Measurements from ENCODE around the gene KASH5. TPM values are rescaled to one million over a fixed set of nuclear protein-coding genes. Genes with fewer than 3 reads are reported as not detected.

The KASH5 gene
- total RNA-seq, 2 experiments from 2014 or later = 0.95 TPM; not detected in 1

- no peak for DNase-seq
- TF ChIP-seq, protein P1, sequence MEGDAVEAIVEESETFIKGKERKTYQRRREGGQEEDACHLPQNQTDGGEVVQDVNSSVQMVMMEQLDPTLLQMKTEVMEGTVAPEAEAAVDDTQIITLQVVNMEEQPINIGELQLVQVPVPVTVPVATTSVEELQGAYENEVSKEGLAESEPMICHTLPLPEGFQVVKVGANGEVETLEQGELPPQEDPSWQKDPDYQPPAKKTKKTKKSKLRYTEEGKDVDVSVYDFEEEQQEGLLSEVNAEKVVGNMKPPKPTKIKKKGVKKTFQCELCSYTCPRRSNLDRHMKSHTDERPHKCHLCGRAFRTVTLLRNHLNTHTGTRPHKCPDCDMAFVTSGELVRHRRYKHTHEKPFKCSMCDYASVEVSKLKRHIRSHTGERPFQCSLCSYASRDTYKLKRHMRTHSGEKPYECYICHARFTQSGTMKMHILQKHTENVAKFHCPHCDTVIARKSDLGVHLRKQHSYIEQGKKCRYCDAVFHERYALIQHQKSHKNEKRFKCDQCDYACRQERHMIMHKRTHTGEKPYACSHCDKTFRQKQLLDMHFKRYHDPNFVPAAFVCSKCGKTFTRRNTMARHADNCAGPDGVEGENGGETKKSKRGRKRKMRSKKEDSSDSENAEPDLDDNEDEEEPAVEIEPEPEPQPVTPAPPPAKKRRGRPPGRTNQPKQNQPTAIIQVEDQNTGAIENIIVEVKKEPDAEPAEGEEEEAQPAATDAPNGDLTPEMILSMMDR (IDR thresholded peaks at IDR 0.05) = no peak
- intact Hi-C loops (cut with micrococcal nuclease) = no loop called here
- H3K27ac Mint-ChIP-seq = no peak overlapping the region
- no peak for ATAC-seq
- H3K27me3 Mint-ChIP-seq = no peaks in the 10 kb centered on the region
- H3K4me3 Mint-ChIP-seq = no peak overlapping the region
- H3K9me3 Mint-ChIP-seq = no peaks in the 10 kb centered on the region
- ChIA-PET POLR2A (no interaction called here), CTCF (no interaction called here)
- peaks cover 13% of the 10 kb centered on the region for H3K36me3 Mint-ChIP-seq (ENCODE audit: low read depth)
- H3K4me1 Mint-ChIP-seq (ENCODE audit: low read depth) = peaks cover 4% of the 10 kb centered on the region
Measured at GRCh38 chr19:49461656-49462055, 73.6 kb downstream of the KASH5 start.

DNA sequence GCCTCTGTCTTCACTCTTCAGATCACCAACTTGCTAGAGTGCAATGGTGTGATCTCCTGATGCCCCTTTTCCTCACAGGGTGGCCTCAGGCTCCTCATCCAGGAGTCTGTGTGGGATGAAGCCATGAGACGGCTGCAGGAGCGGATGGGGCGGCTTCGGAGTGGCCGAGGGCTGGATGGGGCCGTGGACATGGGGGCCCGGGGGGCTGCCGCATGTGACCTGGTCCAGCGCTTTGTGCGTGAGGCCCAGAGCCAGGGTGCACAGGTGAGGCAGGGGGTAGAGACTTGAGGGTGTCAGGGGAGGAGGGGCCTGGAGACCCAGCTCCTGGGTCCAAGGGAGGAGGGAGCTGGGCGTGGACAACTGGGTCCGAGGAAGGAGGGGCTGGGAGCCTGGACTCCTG is 74.4 kb downstream of the KASH5 start:
- H3K27me3 Mint-ChIP-seq = no peaks in the 10 kb centered on the region
- no peak overlapping the region for H3K4me3 Mint-ChIP-seq
- no peaks in the 10 kb centered on the region for H3K9me3 Mint-ChIP-seq
- no peak for ATAC-seq
- H3K4me1 Mint-ChIP-seq (ENCODE audit: low read depth) = no peaks in the 10 kb centered on the region
- peaks cover 10% of the 10 kb centered on the region for H3K36me3 Mint-ChIP-seq (ENCODE audit: low read depth)
- POLR2A ChIA-PET = no interaction called here
- TF ChIP-seq, protein P1 (IDR thresholded peaks at IDR 0.05) = no peak
- H3K27ac Mint-ChIP-seq = no peak overlapping the region
- DNase-seq = no peak
- intact Hi-C loops (cut with micrococcal nuclease) = no loop called here
- CTCF ChIA-PET = no interaction called here

DNA sequence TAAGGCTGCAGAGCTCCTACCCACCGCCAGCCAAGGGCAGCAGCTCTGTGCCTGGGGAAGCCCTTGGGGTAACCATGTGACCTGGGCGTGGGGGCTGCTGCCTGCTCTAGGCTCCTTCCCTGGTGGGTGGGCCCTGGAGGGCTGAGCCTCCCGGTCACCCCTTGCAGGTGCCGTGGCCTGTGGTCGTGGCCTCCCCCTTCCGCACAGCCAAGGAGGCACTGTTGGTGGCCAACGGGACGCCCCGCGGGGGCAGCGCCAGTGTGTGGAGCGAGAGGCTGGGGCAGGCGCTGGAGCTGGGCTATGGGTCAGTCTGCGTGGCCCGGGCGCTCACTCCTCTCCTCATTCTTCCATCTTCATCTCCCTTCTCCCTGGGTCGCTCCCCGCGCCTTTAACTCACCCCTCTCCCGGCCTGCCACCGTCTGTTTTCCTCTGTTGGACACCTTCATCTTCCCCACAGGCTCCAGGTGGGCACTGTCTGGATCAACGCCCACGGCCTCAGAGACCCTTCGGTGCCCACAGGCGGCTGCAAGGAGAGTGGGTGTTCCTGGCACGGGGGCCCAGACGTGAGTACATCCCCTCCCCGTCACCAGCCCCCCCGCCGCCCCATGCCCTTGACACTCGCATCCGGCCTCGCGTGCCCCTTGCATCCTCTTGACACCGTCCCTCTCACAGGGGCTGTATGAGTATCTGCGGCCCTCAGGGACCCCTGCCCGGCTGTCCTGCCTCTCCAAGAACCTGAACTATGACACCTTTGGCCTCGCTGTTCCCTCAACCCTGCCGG is 76.1 kb downstream of the KASH5 start:
- ATAC-seq (no peak), DNase-seq (no peak)
- no peaks in the 10 kb centered on the region for H3K9me3 Mint-ChIP-seq
- ChIA-PET CTCF (no interaction called here), POLR2A (interaction anchor here (1.2 kb wide), 1 partner anchor 11 kb away, joined by 3 read pairs; no protein-coding TSS in a partner anchor)
- TF ChIP-seq, protein P1 (IDR thresholded peaks at IDR 0.05) = no peak
- H3K4me3 Mint-ChIP-seq = no peak overlapping the region
- H3K27me3 Mint-ChIP-seq = no peaks in the 10 kb centered on the region
- peaks cover 16% of the 10 kb centered on the region for H3K36me3 Mint-ChIP-seq (ENCODE audit: low read depth)
- intact Hi-C loops (cut with micrococcal nuclease) = no loop called here
- H3K27ac Mint-ChIP-seq = no peak overlapping the region
- H3K4me1 Mint-ChIP-seq (ENCODE audit: low read depth) = peaks cover 9% of the 10 kb centered on the region

DNA sequence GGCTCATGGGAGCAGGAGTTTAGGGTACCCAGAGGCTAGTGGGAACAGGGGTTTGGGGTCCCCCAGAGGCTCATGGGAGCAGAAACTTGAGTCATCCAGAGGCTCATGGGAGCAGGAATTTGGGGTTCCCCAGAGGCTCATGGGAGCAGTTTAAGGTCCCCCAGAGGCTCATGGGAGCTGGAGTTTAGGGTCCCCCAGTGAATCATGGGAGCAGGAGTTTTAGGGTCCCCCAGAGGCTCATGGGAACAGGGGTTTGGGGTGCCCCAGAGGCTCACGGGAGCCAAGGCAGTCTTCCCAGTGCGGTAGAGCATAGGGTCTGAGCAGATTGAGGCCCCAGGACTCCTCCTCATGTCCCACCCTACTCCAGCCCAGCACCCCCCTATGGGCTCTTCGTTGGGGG is 77.3 kb downstream of the KASH5 start:
- Mint-ChIP-seq H3K9me3 (no peaks in the 10 kb centered on the region), H3K4me1 (ENCODE audit: low read depth) (peaks cover 17% of the 10 kb centered on the region), H3K4me3 (no peak overlapping the region), H3K36me3 (ENCODE audit: low read depth) (peaks cover 11% of the 10 kb centered on the region), H3K27me3 (no peaks in the 10 kb centered on the region), H3K27ac (no peak overlapping the region)
- intact Hi-C loops (cut with micrococcal nuclease) = no loop called here
- ATAC-seq (no peak), DNase-seq (no peak)
- CTCF ChIA-PET = no interaction called here
- POLR2A ChIA-PET = interaction anchor here (0.8 to 1.5 kb wide), 3 partner anchors 10 to 34 kb away, joined by 3 to 4 read pairs (median 4); no protein-coding TSS in a partner anchor
- TF ChIP-seq, protein P1 (IDR thresholded peaks at IDR 0.05) = no peak

Other genes with a start within 250 kb of the KASH5 start
- not detected for gene HRC, start 232.9 kb upstream of the KASH5 start, total RNA-seq
- gene TRPM4, start 230.5 kb upstream of the KASH5 start, total RNA-seq = under 1 TPM; 0.40 to 0.54 TPM
- gene SLC6A16, start 63.1 kb upstream of the KASH5 start, total RNA-seq = 1 to 10 TPM in 1 of 2 experiments, under 1 TPM in 1; 0.61 to 1.1 TPM
- gene CD37, start 52.8 kb upstream of the KASH5 start, total RNA-seq = 100 to 1,000 TPM; 131 to 137 TPM
- not detected for gene TEAD2, start 25.8 kb upstream of the KASH5 start, total RNA-seq
- not detected for gene DKKL1, start 24.4 kb upstream of the KASH5 start, total RNA-seq
- not detected for gene PTH2, start 35.2 kb downstream of the KASH5 start, total RNA-seq
- gene GFY, start 37.1 kb downstream of the KASH5 start, total RNA-seq = not detected
- under 1 TPM in 1 of 2 experiments, not detected in 1; 0.23 TPM for gene SLC17A7, start 53.3 kb downstream of the KASH5 start, total RNA-seq
- 100 to 1,000 TPM; 124 to 126 TPM for gene PIH1D1, start 63.6 kb downstream of the KASH5 start, total RNA-seq
- 10 to 100 TPM; 24.6 to 24.8 TPM for gene ALDH16A1, start 65.0 kb downstream of the KASH5 start, total RNA-seq
- 10 to 100 TPM; 57.7 to 61.2 TPM for gene FLT3LG, start 86.0 kb downstream of the KASH5 start, total RNA-seq
- 1,000 to 10,000 TPM; 4,285 to 4,329 TPM for gene RPL13A, start 99.4 kb downstream of the KASH5 start, total RNA-seq
- 1,000 to 10,000 TPM; 3,251 to 3,427 TPM for gene RPS11, start 108.2 kb downstream of the KASH5 start, total RNA-seq
- 10 to 100 TPM; 13.1 to 13.6 TPM for gene FCGRT, start 124.4 kb downstream of the KASH5 start, total RNA-seq
- gene RCN3, start 139.8 kb downstream of the KASH5 start, total RNA-seq = 1 to 10 TPM; 4.2 to 5.9 TPM
- 10 to 100 TPM; 75.6 to 79.4 TPM for gene NOSIP, start 192.3 kb downstream of the KASH5 start, total RNA-seq
- gene PRRG2, start 193.1 kb downstream of the KASH5 start, total RNA-seq = 1 to 10 TPM; 1.5 TPM
- 10 to 100 TPM; 16.0 to 17.8 TPM for gene PRR12, start 202.9 kb downstream of the KASH5 start, total RNA-seq

All from activated CD8-positive, alpha-beta T cell treated with anti-CD3 and anti-CD28 coated beads for 36 hours (primary cell).